ENCODE measurements around the gene WWOX. TPM values are rescaled to one million over a fixed set of nuclear protein-coding genes. Genes with fewer than 3 reads are reported as not detected.

WWOX gene
- total RNA-seq, 1 experiment from 2014 or later = 15.6 TPM

DNA sequence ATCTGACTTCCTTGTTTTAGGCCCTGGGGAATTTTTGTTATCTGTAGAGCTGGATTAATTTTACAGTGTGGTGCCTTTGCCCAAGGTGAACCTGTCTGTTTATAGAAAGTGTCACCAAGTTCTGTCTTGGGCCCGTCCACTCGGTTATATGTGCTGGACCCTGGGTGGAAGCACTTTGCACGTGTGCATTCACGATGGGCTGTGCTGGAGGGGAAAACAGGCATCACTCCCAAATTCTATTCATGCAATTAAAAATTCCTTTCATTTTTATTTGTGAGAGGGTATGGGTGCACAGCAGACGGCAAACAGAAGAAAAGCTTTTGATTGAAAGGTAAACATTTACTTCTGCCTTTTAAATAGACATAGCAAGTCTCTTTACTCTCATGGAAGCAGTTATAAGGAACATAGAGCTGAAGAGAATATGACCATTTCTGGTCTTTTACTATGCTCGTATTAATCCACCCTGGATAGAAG is 101.2 kb downstream of the WWOX start:
- Histone ChIP-seq H3K18ac (ENCODE audit: insufficient read length, low read depth, low read length) (no peak overlapping the region), H3K27me3 (ENCODE audit: insufficient read depth, low read length) (no peaks in the 10 kb centered on the region), H2BK5ac (ENCODE audit: insufficient read length, low read length) (no peak overlapping the region), H4K91ac (ENCODE audit: insufficient read length, low read depth, low read length) (no peak overlapping the region), H3K9ac (ENCODE audit: extremely low read depth, insufficient read length, low read length) (no peak overlapping the region), H4K5ac (ENCODE audit: insufficient read length, low read depth, low read length) (no peak overlapping the region), H3K27ac (ENCODE audit: insufficient read length, low read depth, low read length) (no peak overlapping the region), H2BK12ac (ENCODE audit: insufficient read length, low read depth, low read length) (no peak overlapping the region), H4K20me1 (ENCODE audit: control insufficient read depth, insufficient read depth, insufficient read length) (peaks cover 4% of the 10 kb centered on the region), H3K56ac (ENCODE audit: insufficient read length, low read depth, low read length) (no peak overlapping the region), H3K4ac (ENCODE audit: low read depth, low read length) (no peak overlapping the region), H3T11ph (ENCODE audit: low read length) (no peak overlapping the region), H2AFZ (ENCODE audit: low read length) (no peak overlapping the region), H3K14ac (ENCODE audit: insufficient read depth, low read length) (no peak overlapping the region), H2BK120ac (ENCODE audit: low read depth, low read length, poor library complexity, severe bottlenecking) (no peak overlapping the region), H3K9me3 (ENCODE audit: control insufficient read depth, low read depth, low read length) (no peaks in the 10 kb centered on the region), H4K8ac (replicated peaks; ENCODE audit: insufficient read length, low read depth, low read length) (no peak overlapping the region), H3K4me1 (ENCODE audit: insufficient read depth, low read length) (no peaks in the 10 kb centered on the region), H3K79me1 (ENCODE audit: insufficient read depth, low read depth, low read length, poor library complexity, severe bottlenecking) (no peaks in the 10 kb centered on the region), H3K79me2 (ENCODE audit: insufficient read depth, low read length) (peaks cover 2% of the 10 kb centered on the region; the same call in 1 of the 2 replicates), H2AK5ac (ENCODE audit: insufficient read length, low read length) (no peak overlapping the region), H3K23ac (ENCODE audit: insufficient read length, low read depth, low read length) (no peak overlapping the region), H3K23me2 (ENCODE audit: insufficient read length, low read depth, low read length, poor library complexity, severe bottlenecking) (no peaks in the 10 kb centered on the region), H2BK15ac (ENCODE audit: low read depth, low read length) (no peak overlapping the region), H2BK20ac (ENCODE audit: low read depth, low read length, poor library complexity, severe bottlenecking) (no peak overlapping the region), H3K4me2 (ENCODE audit: insufficient read depth, insufficient read length, low read length) (no peak overlapping the region)
- WGBS (ENCODE audit: extremely low coverage, insufficient read length, low lambda C conversion rate) = no CpG with 5 or more reads among the region's 6 CpGs
- Mint-ChIP-seq H3K9me3 (no peaks in the 10 kb centered on the region), H3K27me3 (ENCODE audit: low read depth) (no peaks in the 10 kb centered on the region), H3K27ac (peak overlapping the region in 1 of 3 experiments; percentile 56; a peak in 1 of 7 replicates), H3K36me3 (ENCODE audit: insufficient read depth in 1 of 3, low read depth in 3 of 3) (no peaks in the 10 kb centered on the region), H3K4me3 (no peak overlapping the region), H3K4me1 (peaks cover 17% of the 10 kb centered on the region in 2 experiments)
- TF ChIP-seq, protein P1, sequence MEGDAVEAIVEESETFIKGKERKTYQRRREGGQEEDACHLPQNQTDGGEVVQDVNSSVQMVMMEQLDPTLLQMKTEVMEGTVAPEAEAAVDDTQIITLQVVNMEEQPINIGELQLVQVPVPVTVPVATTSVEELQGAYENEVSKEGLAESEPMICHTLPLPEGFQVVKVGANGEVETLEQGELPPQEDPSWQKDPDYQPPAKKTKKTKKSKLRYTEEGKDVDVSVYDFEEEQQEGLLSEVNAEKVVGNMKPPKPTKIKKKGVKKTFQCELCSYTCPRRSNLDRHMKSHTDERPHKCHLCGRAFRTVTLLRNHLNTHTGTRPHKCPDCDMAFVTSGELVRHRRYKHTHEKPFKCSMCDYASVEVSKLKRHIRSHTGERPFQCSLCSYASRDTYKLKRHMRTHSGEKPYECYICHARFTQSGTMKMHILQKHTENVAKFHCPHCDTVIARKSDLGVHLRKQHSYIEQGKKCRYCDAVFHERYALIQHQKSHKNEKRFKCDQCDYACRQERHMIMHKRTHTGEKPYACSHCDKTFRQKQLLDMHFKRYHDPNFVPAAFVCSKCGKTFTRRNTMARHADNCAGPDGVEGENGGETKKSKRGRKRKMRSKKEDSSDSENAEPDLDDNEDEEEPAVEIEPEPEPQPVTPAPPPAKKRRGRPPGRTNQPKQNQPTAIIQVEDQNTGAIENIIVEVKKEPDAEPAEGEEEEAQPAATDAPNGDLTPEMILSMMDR (conservative IDR thresholded peaks at IDR 0.05) = no peak
- DNase-seq = no peak
